ENCODE data around the gene MAGI2. TPM values are rescaled to one million over a fixed set of nuclear protein-coding genes. Genes with fewer than 3 reads are reported as not detected.
"Not testable (repeated sequence)": the region's sequence is repeated elsewhere in the genome, so short reads cannot be mapped to it uniquely, and the experiment has no call there.

The MAGI2 gene
- polyA plus RNA-seq, 2 donors = 0.67 to 0.79 TPM

- no peaks in the 10 kb centered on the region for H3K4me1 ChIP-seq (ENCODE audit: control insufficient read depth in 2 of 2, insufficient read depth in 2 of 2, low read length in 1 of 2)
- H3K27me3 ChIP-seq (ENCODE audit: control insufficient read depth in 1 of 2, insufficient read depth in 2 of 2, low read length in 2 of 2) = peaks cover 0 to 3% of the 10 kb centered on the region in 2 donors
- 80 to 84% methylated on average over 4 of the region's 4 CpGs for WGBS, 2 donors
- H3K36me3 ChIP-seq (ENCODE audit: control insufficient read depth in 2 of 2, insufficient read depth in 2 of 2, low read length in 1 of 2) = no peaks in the 10 kb centered on the region
- H3K27ac ChIP-seq (ENCODE audit: low read depth in 2 of 2, low read length in 1 of 2) = no peak overlapping the region
- no peaks in the 10 kb centered on the region for H3K9me3 ChIP-seq (ENCODE audit: control insufficient read depth in 2 of 2, insufficient read depth in 1 of 2, low read depth in 1 of 2, low read length in 1 of 2)
- H3K4me3 ChIP-seq (ENCODE audit: low read depth in 1 of 2, low read length in 2 of 2) = no peak overlapping the region
Measured at GRCh38 chr7:79079919-79080554, 373.4 kb downstream of the MAGI2 start.

GRCh38 chr7:79078273-79078672 is 375.2 kb downstream of the MAGI2 start:
- Histone ChIP-seq H3K27ac (ENCODE audit: low read depth in 2 of 2, low read length in 1 of 2) (no peak overlapping the region), H3K4me3 (ENCODE audit: low read depth in 1 of 2, low read length in 2 of 2) (no peak overlapping the region), H3K36me3 (ENCODE audit: control insufficient read depth in 2 of 2, insufficient read depth in 2 of 2, low read length in 1 of 2) (no peaks in the 10 kb centered on the region), H3K4me1 (ENCODE audit: control insufficient read depth in 2 of 2, insufficient read depth in 2 of 2, low read length in 1 of 2) (no peaks in the 10 kb centered on the region), H3K9me3 (ENCODE audit: control insufficient read depth in 2 of 2, insufficient read depth in 1 of 2, low read depth in 1 of 2, low read length in 1 of 2) (no peaks in the 10 kb centered on the region), H3K27me3 (ENCODE audit: control insufficient read depth in 1 of 2, insufficient read depth in 2 of 2, low read length in 2 of 2) (peaks cover 0 to 3% of the 10 kb centered on the region in 2 donors)
- WGBS, 2 donors = 62 to 65% methylated on average over 1 of the region's 1 CpG

GRCh38 chr7:79071187-79071586 is 382.3 kb downstream of the MAGI2 start:
- not testable (repeated sequence) for H3K4me3 ChIP-seq (ENCODE audit: low read depth in 1 of 2, low read length in 2 of 2); H3K36me3 ChIP-seq (ENCODE audit: control insufficient read depth in 2 of 2, insufficient read depth in 2 of 2, low read length in 1 of 2); H3K9me3 ChIP-seq (ENCODE audit: control insufficient read depth in 2 of 2, insufficient read depth in 1 of 2, low read depth in 1 of 2, low read length in 1 of 2); H3K4me1 ChIP-seq (ENCODE audit: control insufficient read depth in 2 of 2, insufficient read depth in 2 of 2, low read length in 1 of 2); H3K27ac ChIP-seq (ENCODE audit: low read depth in 2 of 2, low read length in 1 of 2); H3K27me3 ChIP-seq (ENCODE audit: control insufficient read depth in 1 of 2, insufficient read depth in 2 of 2, low read length in 2 of 2)
- 65 to 77% methylated on average over 5 of the region's 5 CpGs for WGBS, 2 donors

GRCh38 chr7:79064187-79064823 is 389.2 kb downstream of the MAGI2 start:
- 58 to 60% methylated on average over 3 of the region's 3 CpGs for WGBS, 2 donors
- Histone ChIP-seq H3K9me3 (ENCODE audit: control insufficient read depth in 2 of 2, insufficient read depth in 1 of 2, low read depth in 1 of 2, low read length in 1 of 2) (no peaks in the 10 kb centered on the region), H3K4me1 (ENCODE audit: control insufficient read depth in 2 of 2, insufficient read depth in 2 of 2, low read length in 1 of 2) (no peaks in the 10 kb centered on the region), H3K27me3 (ENCODE audit: control insufficient read depth in 1 of 2, insufficient read depth in 2 of 2, low read length in 2 of 2) (no peaks in the 10 kb centered on the region), H3K36me3 (ENCODE audit: control insufficient read depth in 2 of 2, insufficient read depth in 2 of 2, low read length in 1 of 2) (no peaks in the 10 kb centered on the region), H3K4me3 (ENCODE audit: low read depth in 1 of 2, low read length in 2 of 2) (no peak overlapping the region), H3K27ac (ENCODE audit: low read depth in 2 of 2, low read length in 1 of 2) (no peak overlapping the region)

- WGBS, 2 donors = 63 to 73% methylated on average over 2 of the region's 2 CpGs
- no peaks in the 10 kb centered on the region for H3K9me3 ChIP-seq (ENCODE audit: control insufficient read depth in 2 of 2, insufficient read depth in 1 of 2, low read depth in 1 of 2, low read length in 1 of 2)
- no peaks in the 10 kb centered on the region for H3K4me1 ChIP-seq (ENCODE audit: control insufficient read depth in 2 of 2, insufficient read depth in 2 of 2, low read length in 1 of 2)
- no peaks in the 10 kb centered on the region for H3K36me3 ChIP-seq (ENCODE audit: control insufficient read depth in 2 of 2, insufficient read depth in 2 of 2, low read length in 1 of 2)
- no peaks in the 10 kb centered on the region for H3K27me3 ChIP-seq (ENCODE audit: control insufficient read depth in 1 of 2, insufficient read depth in 2 of 2, low read length in 2 of 2)
- H3K27ac ChIP-seq (ENCODE audit: low read depth in 2 of 2, low read length in 1 of 2) = no peak overlapping the region
- H3K4me3 ChIP-seq (ENCODE audit: low read depth in 1 of 2, low read length in 2 of 2) = no peak overlapping the region
Measured at GRCh38 chr7:79063019-79063698, 390.3 kb downstream of the MAGI2 start.

GRCh38 chr7:79060498-79060897 is 393.0 kb downstream of the MAGI2 start:
- H3K9me3 ChIP-seq (ENCODE audit: control insufficient read depth in 2 of 2, insufficient read depth in 1 of 2, low read depth in 1 of 2, low read length in 1 of 2) = no peaks in the 10 kb centered on the region
- H3K4me1 ChIP-seq (ENCODE audit: control insufficient read depth in 2 of 2, insufficient read depth in 2 of 2, low read length in 1 of 2) = no peaks in the 10 kb centered on the region
- WGBS, 2 donors = 79 to 80% methylated on average over 3 of the region's 3 CpGs
- no peak overlapping the region for H3K4me3 ChIP-seq (ENCODE audit: low read depth in 1 of 2, low read length in 2 of 2)
- no peak overlapping the region for H3K27ac ChIP-seq (ENCODE audit: low read depth in 2 of 2, low read length in 1 of 2)
- no peaks in the 10 kb centered on the region for H3K27me3 ChIP-seq (ENCODE audit: control insufficient read depth in 1 of 2, insufficient read depth in 2 of 2, low read length in 2 of 2)
- no peaks in the 10 kb centered on the region for H3K36me3 ChIP-seq (ENCODE audit: control insufficient read depth in 2 of 2, insufficient read depth in 2 of 2, low read length in 1 of 2)

- no peaks in the 10 kb centered on the region for H3K4me1 ChIP-seq (ENCODE audit: control insufficient read depth in 2 of 2, insufficient read depth in 2 of 2, low read length in 1 of 2)
- no peak overlapping the region for H3K4me3 ChIP-seq (ENCODE audit: low read depth in 1 of 2, low read length in 2 of 2)
- WGBS, 2 donors = 48 to 51% methylated on average over 6 of the region's 6 CpGs
- no peaks in the 10 kb centered on the region for H3K36me3 ChIP-seq (ENCODE audit: control insufficient read depth in 2 of 2, insufficient read depth in 2 of 2, low read length in 1 of 2)
- H3K9me3 ChIP-seq (ENCODE audit: control insufficient read depth in 2 of 2, insufficient read depth in 1 of 2, low read depth in 1 of 2, low read length in 1 of 2) = no peaks in the 10 kb centered on the region
- no peak overlapping the region for H3K27ac ChIP-seq (ENCODE audit: low read depth in 2 of 2, low read length in 1 of 2)
- no peaks in the 10 kb centered on the region for H3K27me3 ChIP-seq (ENCODE audit: control insufficient read depth in 1 of 2, insufficient read depth in 2 of 2, low read length in 2 of 2)
Measured at GRCh38 chr7:79055722-79056415, 397.6 kb downstream of the MAGI2 start.

- Histone ChIP-seq H3K27me3 (ENCODE audit: control insufficient read depth in 1 of 2, insufficient read depth in 2 of 2, low read length in 2 of 2) (no peaks in the 10 kb centered on the region), H3K36me3 (ENCODE audit: control insufficient read depth in 2 of 2, insufficient read depth in 2 of 2, low read length in 1 of 2) (no peaks in the 10 kb centered on the region), H3K27ac (ENCODE audit: low read depth in 2 of 2, low read length in 1 of 2) (no peak overlapping the region), H3K4me1 (ENCODE audit: control insufficient read depth in 2 of 2, insufficient read depth in 2 of 2, low read length in 1 of 2) (no peaks in the 10 kb centered on the region), H3K4me3 (ENCODE audit: low read depth in 1 of 2, low read length in 2 of 2) (no peak overlapping the region), H3K9me3 (ENCODE audit: control insufficient read depth in 2 of 2, insufficient read depth in 1 of 2, low read depth in 1 of 2, low read length in 1 of 2) (no peaks in the 10 kb centered on the region)
- whole genome bisulfite sequencing, 2 donors = 75 to 87% methylated on average over 2 of the region's 2 CpGs
Measured at GRCh38 chr7:79051915-79052314, 401.6 kb downstream of the MAGI2 start.

GRCh38 chr7:79050603-79051002 is 402.9 kb downstream of the MAGI2 start:
- WGBS, 2 donors = 40 to 62% methylated on average over 5 of the region's 5 CpGs
- no peaks in the 10 kb centered on the region for H3K36me3 ChIP-seq (ENCODE audit: control insufficient read depth in 2 of 2, insufficient read depth in 2 of 2, low read length in 1 of 2)
- H3K9me3 ChIP-seq (ENCODE audit: control insufficient read depth in 2 of 2, insufficient read depth in 1 of 2, low read depth in 1 of 2, low read length in 1 of 2) = no peaks in the 10 kb centered on the region
- H3K27ac ChIP-seq (ENCODE audit: low read depth in 2 of 2, low read length in 1 of 2) = no peak overlapping the region
- no peaks in the 10 kb centered on the region for H3K4me1 ChIP-seq (ENCODE audit: control insufficient read depth in 2 of 2, insufficient read depth in 2 of 2, low read length in 1 of 2)
- H3K27me3 ChIP-seq (ENCODE audit: control insufficient read depth in 1 of 2, insufficient read depth in 2 of 2, low read length in 2 of 2) = no peaks in the 10 kb centered on the region
- no peak overlapping the region for H3K4me3 ChIP-seq (ENCODE audit: low read depth in 1 of 2, low read length in 2 of 2)
